Urinary bladder (tissue), 4 donors: ENCODE data around the gene NF2. TPM values are rescaled to one million over a fixed set of nuclear protein-coding genes. Genes with fewer than 3 reads are reported as not detected.

Experiments
- DNase-seq: peaks from one replicate; pipeline ENCODE4 v3.0.0-alpha.2; 2015; ENCODE audit errors: extremely low spot score
- H3K27ac ChIP-seq: one replicate; pipeline ENCODE4 v1.5.1; 2013; ENCODE audit warnings: low read depth, mild to moderate bottlenecking, moderate library complexity
- H3K36me3 ChIP-seq: one replicate; pipeline ENCODE4 v1.6.1; 2013; ENCODE audit warnings: mild to moderate bottlenecking, moderate library complexity; ENCODE audit not compliant: insufficient read depth
- H3K4me1 ChIP-seq: one replicate; pipeline ENCODE4 v1.6.1; 2013; ENCODE audit warnings: mild to moderate bottlenecking, moderate library complexity; ENCODE audit not compliant: insufficient read depth
- H3K4me3 ChIP-seq: one replicate; pipeline ENCODE4 v1.5.1; 2013; ENCODE audit warnings: low read depth, low read length
- WGBS: extraction: QIAGEN DNeasy Blood & Tissue Kit; methylation state at CpG from one replicate; pipeline ENCODE4 v1.1.7; 2013; 5-methylcytosine and 5-hydroxymethylcytosine counted together
- polyA plus RNA-seq: library from polyadenylated mRNA; stranded (reverse); fragments of 200-250 nt; gene quantifications from one replicate; pipeline ENCODE4 v1.2.3, GENCODE V29; 2013
- small RNA-seq: library from RNA; depleted of rRNA; stranded (forward); fragments of <200 nt; gene quantifications from one replicate; pipeline ENCODE3, GENCODE V24; 2014
- total RNA-seq: library from RNA; depleted of rRNA; stranded (reverse); fragments of >200 nt; gene quantifications from one replicate; pipeline ENCODE4 v1.2.3, GENCODE V29; 2014
- donor health status: healthy with polysubstance abuse.
- donor health status: healthy.

The NF2 gene
- total and polyA plus RNA-seq, 2 donors, result 10.2 to 28.9 TPM

DNA sequence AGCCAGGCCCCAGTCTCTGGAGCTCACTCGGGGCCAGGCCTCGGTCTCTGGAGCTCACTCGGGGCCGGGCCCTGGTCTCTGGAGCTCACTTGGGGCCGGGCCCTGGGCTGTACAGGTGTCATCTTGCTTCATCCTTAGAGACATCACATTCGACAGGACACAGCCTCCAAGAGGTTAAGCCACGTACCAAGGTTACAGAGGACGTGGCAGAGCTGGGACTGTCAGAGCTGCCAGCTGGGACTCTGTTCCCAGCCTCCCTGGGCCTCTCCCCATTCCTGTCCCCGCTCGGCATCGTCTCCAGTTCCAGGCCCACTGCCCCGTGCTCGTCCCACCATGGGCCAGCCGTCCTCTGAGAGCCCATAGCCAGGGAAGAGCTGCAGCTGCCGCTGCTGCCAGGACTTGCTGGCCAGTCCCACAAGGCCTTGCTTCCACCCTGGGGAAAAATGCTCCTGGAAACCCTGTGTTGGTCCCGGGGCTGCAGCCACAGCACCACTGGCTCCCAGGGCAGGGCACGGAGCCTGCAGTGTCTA lies 136.0 kb downstream of the NF2 start:
- H3K36me3 ChIP-seq, result peaks cover 2% of the 10 kb centered on the region
- no peak overlapping the region for H3K27ac ChIP-seq
- no peaks in the 10 kb centered on the region for H3K4me1 ChIP-seq
- no peak for DNase-seq
- no peak overlapping the region for H3K4me3 ChIP-seq
- 96% methylated on average over 17 of the region's 17 CpGs for WGBS

DNA sequence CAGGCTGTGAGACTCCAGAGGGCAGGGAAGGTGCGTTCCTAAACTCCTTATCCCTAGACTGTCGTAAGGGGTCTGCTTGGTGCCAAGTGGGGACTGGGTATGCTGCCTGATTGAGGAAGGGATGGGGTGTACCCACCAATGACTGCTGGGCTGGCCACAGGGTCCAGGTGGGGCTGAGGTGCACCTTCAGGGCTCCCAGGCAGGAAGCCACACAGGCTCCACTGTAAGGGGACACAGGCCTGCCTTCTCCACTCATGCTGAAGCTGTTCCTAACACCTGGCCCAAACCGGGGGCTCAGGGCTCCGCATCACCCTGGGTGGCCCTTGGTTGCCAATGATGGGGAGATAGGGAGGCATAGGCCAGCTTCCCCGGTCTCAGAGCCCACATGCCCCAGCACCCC lies 136.8 kb downstream of the NF2 start:
- H3K36me3 ChIP-seq, result peaks cover 2% of the 10 kb centered on the region
- DNase-seq, result no peak
- WGBS, result 96% methylated on average over 5 of the region's 5 CpGs
- H3K4me3 ChIP-seq, result no peak overlapping the region
- no peaks in the 10 kb centered on the region for H3K4me1 ChIP-seq
- H3K27ac ChIP-seq, result no peak overlapping the region

GRCh38 chr22:29741926-29742325 lies 138.5 kb downstream of the NF2 start:
- Histone ChIP-seq H3K36me3 (peaks cover 2% of the 10 kb centered on the region), H3K4me1 (no peaks in the 10 kb centered on the region), H3K27ac (no peak overlapping the region), H3K4me3 (no peak overlapping the region)
- WGBS, result 93% methylated on average over 2 of the region's 2 CpGs
- DNase-seq, result no peak

GRCh38 chr22:29742326-29742725 lies 138.9 kb downstream of the NF2 start:
- Histone ChIP-seq H3K36me3 (peaks cover 2% of the 10 kb centered on the region), H3K4me1 (no peaks in the 10 kb centered on the region), H3K27ac (no peak overlapping the region), H3K4me3 (no peak overlapping the region)
- DNase-seq, result no peak
- WGBS, result 85% methylated on average over 13 of the region's 13 CpGs

DNA sequence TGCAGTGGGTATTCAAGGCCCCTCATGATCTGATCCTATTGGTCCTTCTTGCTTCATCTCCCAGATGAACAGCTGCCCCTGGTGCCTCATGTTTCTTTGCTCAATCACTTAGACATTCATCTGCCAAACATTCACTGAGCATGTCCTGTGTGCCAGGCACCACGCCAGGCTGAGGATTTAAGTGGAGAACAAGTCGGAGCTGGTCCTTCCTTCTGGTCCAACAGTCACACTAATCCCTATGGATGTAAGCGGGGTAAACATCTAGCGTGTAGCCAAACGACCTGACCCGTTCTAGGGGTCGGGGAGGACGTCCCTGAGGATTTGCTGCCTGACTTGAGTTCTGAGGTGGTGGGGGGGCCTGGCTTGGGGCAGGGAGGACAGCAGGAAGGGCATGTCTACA lies 141.5 kb downstream of the NF2 start:
- Histone ChIP-seq H3K4me1 (no peaks in the 10 kb centered on the region), H3K4me3 (no peak overlapping the region), H3K36me3 (peaks cover 8% of the 10 kb centered on the region), H3K27ac (no peak overlapping the region)
- DNase-seq, result no peak
- WGBS, result 48% methylated on average over 8 of the region's 8 CpGs

GRCh38 chr22:29747832-29748231 lies 144.4 kb downstream of the NF2 start:
- WGBS, result 90% methylated on average over 7 of the region's 7 CpGs
- H3K4me1 ChIP-seq, result no peaks in the 10 kb centered on the region
- H3K4me3 ChIP-seq, result no peak overlapping the region
- H3K27ac ChIP-seq, result no peak overlapping the region
- DNase-seq, result no peak
- H3K36me3 ChIP-seq, result peaks cover 5% of the 10 kb centered on the region

Small RNA genes lying within 50 kb of the gene (small RNA-seq; reads per million reads assigned to genes)
- not detected for gene AC004882.2

Other genes with a start within 250 kb of the NF2 start
- gene AP1B1, start 215.1 kb upstream of the NF2 start, total RNA-seq, result 41.9 TPM
- gene AP1B1, start 215.1 kb upstream of the NF2 start, polyA plus RNA-seq, result 40.0 TPM
- gene RFPL1, start 165.1 kb upstream of the NF2 start, total RNA-seq, result not detected
- not detected for gene RFPL1, start 165.1 kb upstream of the NF2 start, polyA plus RNA-seq
- gene NEFH, start 123.4 kb upstream of the NF2 start, total RNA-seq, result 0.90 TPM
- 1.1 TPM for gene NEFH, start 123.4 kb upstream of the NF2 start, polyA plus RNA-seq
- gene THOC5, start 49.9 kb upstream of the NF2 start, total RNA-seq, result 30.6 TPM
- 55.8 TPM for gene THOC5, start 49.9 kb upstream of the NF2 start, polyA plus RNA-seq
- gene NIPSNAP1, start 22.5 kb upstream of the NF2 start, total RNA-seq, result 24.2 TPM
- 21.7 TPM for gene NIPSNAP1, start 22.5 kb upstream of the NF2 start, polyA plus RNA-seq
- 0.11 TPM for gene CABP7, start 116.4 kb downstream of the NF2 start, total RNA-seq
- 0.05 TPM for gene CABP7, start 116.4 kb downstream of the NF2 start, polyA plus RNA-seq
- gene ZMAT5, start 163.4 kb downstream of the NF2 start, total RNA-seq, result 14.1 TPM
- 27.8 TPM for gene ZMAT5, start 163.4 kb downstream of the NF2 start, polyA plus RNA-seq
- gene UQCR10, start 163.7 kb downstream of the NF2 start, total RNA-seq, result 59.6 TPM
- gene UQCR10, start 163.7 kb downstream of the NF2 start, polyA plus RNA-seq, result 155 TPM
- gene ASCC2, start 234.6 kb downstream of the NF2 start, total RNA-seq, result 28.7 TPM
- gene ASCC2, start 234.6 kb downstream of the NF2 start, polyA plus RNA-seq, result 41.8 TPM